PC-3 (cell line): ENCODE measurements around the gene TCEA3. TPM values are rescaled to one million over a fixed set of nuclear protein-coding genes. Genes with fewer than 3 reads are reported as not detected.

Source experiments
- ATAC-seq: fragments of 200-7000 bp; cut with Tn5 transposase; 2 replicates; pipeline ENCODE4 v1.9.1; 2020; ENCODE audit warnings: mild to moderate bottlenecking, moderate library complexity
- BruUV-seq: library from RNA; stranded (reverse); fragments of 400-500 nt; replicated peaks from 2 replicates; lab custom pipeline; 2021; lab: Mats Ljungman, UMichigan
- CTCF ChIA-PET: fragments of 300-600 bp; sonication (Branson Sonifier 250); formaldehyde crosslinking; loops from one replicate; lab custom pipeline; 2022; ENCODE audit warnings: antibody characterized with exemption; lab: Charles Lee
- POLR2A ChIA-PET: fragments of 300-600 bp; sonication (Branson Sonifier 250); formaldehyde crosslinking; loops from one replicate; lab custom pipeline; 2022; ENCODE audit warnings: antibody characterized with exemption; ENCODE audit not compliant: unreplicated experiment; lab: Charles Lee
- DNase-seq: peaks from one replicate; pipeline ENCODE4 v3.0.0-alpha.2; 2015
- H2AFZ ChIP-seq: fragments of 300-600 bp; sonication (generic); 2 replicates; pipeline ENCODE4 v1.6.0; 2016; ENCODE audit warnings: antibody characterized with exemption, low read length
- H3F3A ChIP-seq: fragments of 300-600 bp; sonication (generic); one replicate; pipeline ENCODE4 v1.6.0; 2017; ENCODE audit warnings: antibody characterized with exemption, low read length, control low read depth, mild to moderate bottlenecking; ENCODE audit not compliant: unreplicated experiment
- H3K27ac ChIP-seq: fragments of 300-600 bp; sonication (generic); 2 replicates; pipeline ENCODE4 v1.5.1; 2016; ENCODE audit warnings: mild to moderate bottlenecking, low read length
- H3K27me3 ChIP-seq: fragments of 300-600 bp; sonication (generic); 2 replicates; pipeline ENCODE4 v1.6.1; 2016; ENCODE audit warnings: low read length, mixed read lengths
- H3K36me3 ChIP-seq: fragments of 300-600 bp; sonication (generic); 2 replicates; pipeline ENCODE4 v1.6.1; 2016; ENCODE audit warnings: low read depth, mixed run types, low read length, mixed read lengths
- H3K4me1 ChIP-seq: fragments of 300-600 bp; sonication (generic); 2 replicates; pipeline ENCODE4 v1.5.1; 2016; ENCODE audit warnings: low read length; ENCODE audit not compliant: insufficient read depth
- H3K4me2 ChIP-seq: fragments of 300-600 bp; sonication (generic); 2 replicates; pipeline ENCODE4 v1.6.0; 2016; ENCODE audit warnings: low read length
- H3K4me3 ChIP-seq: fragments of 300-600 bp; sonication (generic); 2 replicates; pipeline ENCODE4 v1.5.1; 2016; ENCODE audit warnings: mild to moderate bottlenecking, low read length, mixed read lengths
- H3K79me2 ChIP-seq: fragments of 300-600 bp; sonication (generic); 2 replicates; pipeline ENCODE4 v1.6.1; 2017; ENCODE audit warnings: low read length, mixed read lengths
- H3K9ac ChIP-seq: fragments of 300-600 bp; sonication (generic); 2 replicates; pipeline ENCODE4 v1.6.0; 2016; ENCODE audit warnings: mild to moderate bottlenecking, low read length
- H3K9me2 ChIP-seq: fragments of 300-600 bp; sonication (generic); replicated peaks from 2 replicates; pipeline ENCODE4 v1.6.1; 2016; ENCODE audit warnings: mixed run types, low read length, mixed read lengths
- H3K9me3 ChIP-seq: fragments of 300-600 bp; sonication (generic); 2 replicates; pipeline ENCODE4 v1.6.1; 2016; ENCODE audit warnings: low read length, mixed read lengths
- H4K20me1 ChIP-seq: fragments of 300-600 bp; sonication (generic); 2 replicates; pipeline ENCODE4 v1.6.1; 2016; ENCODE audit warnings: low read length, mixed read lengths
- EZH2 ChIP-seq: fragments of 300-600 bp; sonication (generic); IDR thresholded peaks from one replicate; pipeline ENCODE4 v1.6.1; 2017; ENCODE audit warnings: antibody characterized with exemption, mild to moderate bottlenecking, low read length; ENCODE audit not compliant: unreplicated experiment
- EZH2phosphoT487 ChIP-seq: fragments of 300-600 bp; sonication (generic); IDR thresholded peaks from 2 replicates; pipeline ENCODE4 v1.6.1; 2018; ENCODE audit warnings: mild to moderate bottlenecking, antibody characterized with exemption, low read length, borderline replicate concordance
- intact Hi-C: fragments of 100-400 bp; cut with micrococcal nuclease; formaldehyde crosslinking; loops from 2 replicates; pipeline ENCODE4 v1.9.0; 2023
- total RNA-seq: library from RNA; depleted of rRNA; stranded (reverse); fragments of >200 nt; gene quantifications from 2 replicates; pipeline ENCODE4 v1.2.3, GENCODE V29; 2014
- TF ChIP-seq, protein P1 (sequence below): fragments of 300-600 bp; sonication (generic); conservative IDR thresholded peaks from 2 replicates; pipeline ENCODE4 v1.5.1; 2017; ENCODE audit warnings: antibody characterized with exemption, low read depth, mild to moderate bottlenecking, low read length

The TCEA3 gene
- total RNA-seq, 1 experiment from 2014 or later: 23.6 TPM

DNA sequence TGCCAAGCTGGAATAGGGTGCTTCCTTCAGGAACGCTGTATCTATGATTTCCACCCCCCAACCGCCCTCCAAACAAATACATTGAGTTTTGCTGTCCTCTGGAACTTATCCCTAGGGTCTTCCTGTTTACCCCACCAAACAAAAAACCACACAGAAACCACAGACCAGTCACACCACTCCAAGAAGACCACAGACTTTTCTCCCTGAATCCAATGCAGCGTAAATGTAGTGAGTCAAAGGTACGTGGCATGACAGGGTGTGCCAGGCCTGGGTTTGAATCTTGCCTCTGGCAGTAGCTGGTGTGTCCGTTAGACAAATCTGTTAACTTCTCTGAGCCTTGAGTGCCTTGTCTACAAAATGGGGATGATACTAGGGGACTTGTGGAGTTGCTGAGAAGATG lies 31.7 kb upstream of the TCEA3 start:
- TF ChIP-seq EZH2phosphoT487: peak; percentile 64; the same call in 1 of the 2 replicates
- TF ChIP-seq, protein P1, sequence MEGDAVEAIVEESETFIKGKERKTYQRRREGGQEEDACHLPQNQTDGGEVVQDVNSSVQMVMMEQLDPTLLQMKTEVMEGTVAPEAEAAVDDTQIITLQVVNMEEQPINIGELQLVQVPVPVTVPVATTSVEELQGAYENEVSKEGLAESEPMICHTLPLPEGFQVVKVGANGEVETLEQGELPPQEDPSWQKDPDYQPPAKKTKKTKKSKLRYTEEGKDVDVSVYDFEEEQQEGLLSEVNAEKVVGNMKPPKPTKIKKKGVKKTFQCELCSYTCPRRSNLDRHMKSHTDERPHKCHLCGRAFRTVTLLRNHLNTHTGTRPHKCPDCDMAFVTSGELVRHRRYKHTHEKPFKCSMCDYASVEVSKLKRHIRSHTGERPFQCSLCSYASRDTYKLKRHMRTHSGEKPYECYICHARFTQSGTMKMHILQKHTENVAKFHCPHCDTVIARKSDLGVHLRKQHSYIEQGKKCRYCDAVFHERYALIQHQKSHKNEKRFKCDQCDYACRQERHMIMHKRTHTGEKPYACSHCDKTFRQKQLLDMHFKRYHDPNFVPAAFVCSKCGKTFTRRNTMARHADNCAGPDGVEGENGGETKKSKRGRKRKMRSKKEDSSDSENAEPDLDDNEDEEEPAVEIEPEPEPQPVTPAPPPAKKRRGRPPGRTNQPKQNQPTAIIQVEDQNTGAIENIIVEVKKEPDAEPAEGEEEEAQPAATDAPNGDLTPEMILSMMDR: no peak
- Histone ChIP-seq H3K9me2 (no peaks in the 10 kb centered on the region), H3K4me1 (peaks cover 43% of the 10 kb centered on the region), H2AFZ (no peak overlapping the region), H3K9me3 (no peaks in the 10 kb centered on the region), H3K27ac (peak overlapping the region; percentile 36), H3K4me2 (peak overlapping the region; percentile 41), H3K9ac (no peak overlapping the region), H3K27me3 (no peaks in the 10 kb centered on the region), H3K79me2 (no peaks in the 10 kb centered on the region), H3K4me3 (no peak overlapping the region), H4K20me1 (no peaks in the 10 kb centered on the region), H3F3A (no peaks in the 10 kb centered on the region), H3K36me3 (no peaks in the 10 kb centered on the region)
- POLR2A ChIA-PET: no interaction called here
- intact Hi-C loops: no loop called here
- CTCF ChIA-PET: interaction anchor here (0.7 kb wide), 1 partner anchor 485 kb away, joined by 3 read pairs; no protein-coding TSS in a partner anchor
- ATAC-seq (peak; percentile 72), DNase-seq (peak; percentile 92)
- no TSS peak for BruUV-seq

DNA sequence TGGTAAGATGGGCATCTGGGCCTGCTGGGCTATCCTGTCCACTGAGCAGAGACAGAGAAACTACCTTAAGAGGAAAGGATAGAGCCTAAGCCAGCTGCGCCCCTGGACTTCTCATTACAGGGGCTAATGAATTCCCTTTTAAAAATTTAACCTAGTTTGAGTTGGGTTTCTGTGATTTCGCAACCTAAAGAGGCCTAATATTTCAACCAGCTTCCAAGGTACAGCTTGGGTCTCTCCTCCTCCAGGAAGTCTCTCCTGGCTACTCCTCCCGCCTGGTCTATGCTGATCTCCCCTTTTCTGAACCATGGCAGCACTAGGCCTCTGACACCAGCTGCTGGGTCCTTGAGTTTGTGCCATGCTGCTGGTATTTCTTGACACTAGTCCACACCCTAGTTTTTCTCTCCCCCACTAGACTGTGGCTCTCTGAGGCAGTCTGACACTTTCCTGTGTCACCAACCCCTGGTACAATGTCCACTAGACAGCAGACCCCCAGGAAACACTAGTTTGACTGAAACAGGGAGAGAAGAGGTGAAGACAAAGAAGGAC lies 29.0 kb upstream of the TCEA3 start:
- ChIA-PET CTCF (no interaction called here), POLR2A (no interaction called here)
- ATAC-seq: no peak
- no TSS peak for BruUV-seq
- Histone ChIP-seq H3K4me1 (peaks cover 38% of the 10 kb centered on the region), H3K36me3 (no peaks in the 10 kb centered on the region), H2AFZ (no peak overlapping the region), H3K79me2 (no peaks in the 10 kb centered on the region), H3K4me2 (no peak overlapping the region), H3K27me3 (no peaks in the 10 kb centered on the region), H3K4me3 (no peak overlapping the region), H4K20me1 (no peaks in the 10 kb centered on the region), H3K9me2 (no peaks in the 10 kb centered on the region), H3K27ac (no peak overlapping the region), H3K9me3 (no peaks in the 10 kb centered on the region), H3F3A (no peaks in the 10 kb centered on the region), H3K9ac (no peak overlapping the region)
- no peak for DNase-seq
- intact Hi-C loops: no loop called here
- TF ChIP-seq EZH2phosphoT487 (no peak), EZH2 (no peak)
- TF ChIP-seq, protein P1: no peak

DNA sequence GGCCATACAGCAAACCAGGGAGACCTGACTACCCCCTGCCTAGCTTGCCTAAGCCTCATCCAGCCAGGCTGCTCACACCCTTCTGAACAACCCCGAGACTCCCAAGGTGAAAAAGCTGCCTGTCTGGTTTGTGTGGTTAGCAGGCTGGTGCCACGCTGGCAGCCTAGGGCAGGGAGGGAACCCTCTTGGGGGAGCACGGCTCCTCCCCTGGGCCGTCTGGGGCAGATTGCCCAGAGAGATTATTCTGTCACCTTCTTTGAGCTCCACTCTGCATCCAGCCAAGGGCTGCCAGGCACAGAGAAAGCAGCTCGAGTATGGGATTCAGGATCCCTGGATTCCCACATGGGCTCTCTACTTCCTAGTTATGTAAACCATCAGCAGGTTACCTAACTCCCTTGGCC lies 27.5 kb upstream of the TCEA3 start:
- ChIA-PET CTCF (interaction anchor here (0.6 kb wide), 1 partner anchor 92 kb away, joined by 4 read pairs; no protein-coding TSS in a partner anchor), POLR2A (interaction anchor here (0.6 kb wide), 1 partner anchor 64 kb away, joined by 5 read pairs; no protein-coding TSS in a partner anchor)
- Histone ChIP-seq H3F3A (no peaks in the 10 kb centered on the region), H3K27ac (no peak overlapping the region), H3K4me1 (peaks cover 36% of the 10 kb centered on the region), H4K20me1 (no peaks in the 10 kb centered on the region), H3K4me2 (peak overlapping the region; percentile 58), H2AFZ (no peak overlapping the region), H3K9me2 (no peaks in the 10 kb centered on the region), H3K4me3 (no peak overlapping the region), H3K9me3 (no peaks in the 10 kb centered on the region), H3K9ac (no peak overlapping the region), H3K27me3 (no peaks in the 10 kb centered on the region), H3K36me3 (no peaks in the 10 kb centered on the region), H3K79me2 (no peaks in the 10 kb centered on the region)
- ATAC-seq: peak; percentile 72
- peak; percentile 74 for TF ChIP-seq EZH2phosphoT487
- TF ChIP-seq, protein P1: no peak
- intact Hi-C loops: no loop called here
- no TSS peak for BruUV-seq
- DNase-seq: peak; percentile 96
